IgD-negative memory B cell (primary cell): ENCODE results near the gene ADD2. TPM values are rescaled to one million over a fixed set of nuclear protein-coding genes. Genes with fewer than 3 reads are reported as not detected.
"Not testable (repeated sequence)": the region's sequence is repeated elsewhere in the genome, so short reads cannot be mapped to it uniquely, and the experiment has no call there.

Source experiments
- H3K27ac Mint-ChIP-seq, 3 donors: one replicate each; pipeline ENCODE4 v1.8.0; 2020 to 2022; ENCODE audit warnings: mild to moderate bottlenecking in 3 of 3, mixed read lengths in 3 of 3, moderate library complexity in 1 of 3
- H3K27me3 Mint-ChIP-seq: one replicate; pipeline ENCODE4 v1.8.0; 2021; ENCODE audit warnings: mixed read lengths
- H3K36me3 Mint-ChIP-seq: one replicate; pipeline ENCODE4 v1.8.0; 2020; ENCODE audit warnings: mild to moderate bottlenecking, mixed read lengths
- H3K4me1 Mint-ChIP-seq, 3 donors: one replicate each; pipeline ENCODE4 v1.8.0; 2020 to 2022; ENCODE audit warnings: mixed read lengths in 3 of 3, mild to moderate bottlenecking in 1 of 3
- H3K4me3 Mint-ChIP-seq, 4 donors: one replicate each; pipeline ENCODE4 v1.8.0; 2020 to 2022; ENCODE audit warnings: mild to moderate bottlenecking in 4 of 4, mixed read lengths in 4 of 4, moderate library complexity in 3 of 4
- H3K9me3 Mint-ChIP-seq, 3 donors: one replicate each; pipeline ENCODE4 v1.8.0; 2020 to 2021; ENCODE audit warnings: mixed read lengths in 3 of 3, mild to moderate bottlenecking in 1 of 3
- polyA plus RNA-seq: library from polyadenylated mRNA; unstranded; fragments of 300-500 nt; fragmentation: Illumina TruSeq; gene quantifications from one replicate; pipeline ENCODE4 v1.2.3, GENCODE V29; 2021

The ADD2 gene
- polyA plus RNA-seq, 1 donor from 2014 or later = 17.3 TPM

GRCh38 chr2:70626254-70626990 lies 141.6 kb downstream of the ADD2 start:
- no peaks in the 10 kb centered on the region for H3K4me1 Mint-ChIP-seq
- no peak overlapping the region for H3K4me3 Mint-ChIP-seq
- H3K9me3 Mint-ChIP-seq = peaks cover 0 to 4% (median 0%) of the 10 kb centered on the region in 3 donors
- H3K27ac Mint-ChIP-seq = no peak overlapping the region
- H3K27me3 Mint-ChIP-seq = peaks cover 18% of the 10 kb centered on the region
- peaks cover 2% of the 10 kb centered on the region for H3K36me3 Mint-ChIP-seq

- not testable (repeated sequence) for H3K9me3 Mint-ChIP-seq, H3K4me3 Mint-ChIP-seq, H3K36me3 Mint-ChIP-seq, H3K4me1 Mint-ChIP-seq, H3K27ac Mint-ChIP-seq
- peaks cover 20% of the 10 kb centered on the region for H3K27me3 Mint-ChIP-seq
Measured at GRCh38 chr2:70621536-70621935, 146.5 kb downstream of the ADD2 start.

- Mint-ChIP-seq H3K36me3 (no peaks in the 10 kb centered on the region), H3K27ac (no peak overlapping the region), H3K4me3 (no peak overlapping the region), H3K4me1 (no peaks in the 10 kb centered on the region), H3K27me3 (peaks cover 18% of the 10 kb centered on the region), H3K9me3 (no peaks in the 10 kb centered on the region)
Measured at GRCh38 chr2:70620020-70620419, 148.0 kb downstream of the ADD2 start.

- H3K4me1 Mint-ChIP-seq = no peaks in the 10 kb centered on the region
- peaks cover 18% of the 10 kb centered on the region for H3K27me3 Mint-ChIP-seq
- H3K27ac Mint-ChIP-seq = no peak overlapping the region
- H3K36me3 Mint-ChIP-seq = no peaks in the 10 kb centered on the region
- H3K4me3 Mint-ChIP-seq = no peak overlapping the region
- H3K9me3 Mint-ChIP-seq = no peaks in the 10 kb centered on the region
Measured at GRCh38 chr2:70619167-70619566, 148.8 kb downstream of the ADD2 start.

GRCh38 chr2:70616168-70616694 lies 151.8 kb downstream of the ADD2 start:
- no peaks in the 10 kb centered on the region for H3K9me3 Mint-ChIP-seq
- H3K4me3 Mint-ChIP-seq = no peak overlapping the region
- H3K4me1 Mint-ChIP-seq = no peaks in the 10 kb centered on the region
- no peaks in the 10 kb centered on the region for H3K36me3 Mint-ChIP-seq
- H3K27me3 Mint-ChIP-seq = peaks cover 13% of the 10 kb centered on the region
- no peak overlapping the region for H3K27ac Mint-ChIP-seq

GRCh38 chr2:70615222-70615621 lies 152.8 kb downstream of the ADD2 start:
- Mint-ChIP-seq H3K27me3 (peaks cover 6% of the 10 kb centered on the region), H3K9me3 (no peaks in the 10 kb centered on the region), H3K36me3 (no peaks in the 10 kb centered on the region), H3K4me3 (no peak overlapping the region), H3K27ac (no peak overlapping the region), H3K4me1 (no peaks in the 10 kb centered on the region)

- H3K27me3 Mint-ChIP-seq = peaks cover 7% of the 10 kb centered on the region
- H3K36me3 Mint-ChIP-seq = no peaks in the 10 kb centered on the region
- no peaks in the 10 kb centered on the region for H3K4me1 Mint-ChIP-seq
- no peak overlapping the region for H3K27ac Mint-ChIP-seq
- H3K9me3 Mint-ChIP-seq = no peaks in the 10 kb centered on the region
- H3K4me3 Mint-ChIP-seq = no peak overlapping the region
Measured at GRCh38 chr2:70613521-70613920, 154.5 kb downstream of the ADD2 start.

GRCh38 chr2:70612574-70612973 lies 155.4 kb downstream of the ADD2 start:
- Mint-ChIP-seq H3K4me1 (no peaks in the 10 kb centered on the region), H3K27ac (no peak overlapping the region), H3K4me3 (no peak overlapping the region), H3K36me3 (no peaks in the 10 kb centered on the region), H3K9me3 (no peaks in the 10 kb centered on the region), H3K27me3 (peaks cover 7% of the 10 kb centered on the region)

GRCh38 chr2:70608373-70608772 lies 159.6 kb downstream of the ADD2 start:
- Mint-ChIP-seq H3K9me3 (no peaks in the 10 kb centered on the region), H3K27ac (no peak overlapping the region), H3K27me3 (peaks cover 16% of the 10 kb centered on the region), H3K36me3 (no peaks in the 10 kb centered on the region), H3K4me3 (no peak overlapping the region), H3K4me1 (no peaks in the 10 kb centered on the region)

GRCh38 chr2:70607121-70607561 lies 160.9 kb downstream of the ADD2 start:
- peaks cover 13% of the 10 kb centered on the region for H3K27me3 Mint-ChIP-seq
- H3K36me3 Mint-ChIP-seq = no peaks in the 10 kb centered on the region
- H3K9me3 Mint-ChIP-seq = no peaks in the 10 kb centered on the region
- no peak overlapping the region for H3K27ac Mint-ChIP-seq
- H3K4me1 Mint-ChIP-seq = no peaks in the 10 kb centered on the region
- no peak overlapping the region for H3K4me3 Mint-ChIP-seq

Other genes with a start within 250 kb of the ADD2 start
- gene TGFA, start 214.4 kb downstream of the ADD2 start, polyA plus RNA-seq = 0.06 TPM
- gene FIGLA, start 22.4 kb upstream of the ADD2 start, polyA plus RNA-seq = not detected
- gene CLEC4F, start 52.4 kb upstream of the ADD2 start, polyA plus RNA-seq = not detected
- gene CD207, start 67.6 kb upstream of the ADD2 start, polyA plus RNA-seq = not detected
- gene VAX2, start 132.4 kb upstream of the ADD2 start, polyA plus RNA-seq = not detected
- not detected for gene ATP6V1B1, start 167.7 kb upstream of the ADD2 start, polyA plus RNA-seq
- gene ANKRD53, start 210.4 kb upstream of the ADD2 start, polyA plus RNA-seq = not detected
- 24.9 TPM for gene TEX261, start 226.7 kb upstream of the ADD2 start, polyA plus RNA-seq